ENCODE data around the gene ZNF724.

- TF ChIP-seq CTCF (IDR thresholded peaks at IDR 0.05; ENCODE audit: insufficient read depth, low read length, poor library complexity, severe bottlenecking) = no peak
- no peak for TF ChIP-seq EZH2phosphoT487 (conservative IDR thresholded peaks at IDR 0.05; ENCODE audit: low read length)
Observed at GRCh38 chr19:23286477-23286876, 36.3 kb upstream of the ZNF724 start.
